Measurements from ENCODE around the gene CDH16.

Gene CDH16

DNA sequence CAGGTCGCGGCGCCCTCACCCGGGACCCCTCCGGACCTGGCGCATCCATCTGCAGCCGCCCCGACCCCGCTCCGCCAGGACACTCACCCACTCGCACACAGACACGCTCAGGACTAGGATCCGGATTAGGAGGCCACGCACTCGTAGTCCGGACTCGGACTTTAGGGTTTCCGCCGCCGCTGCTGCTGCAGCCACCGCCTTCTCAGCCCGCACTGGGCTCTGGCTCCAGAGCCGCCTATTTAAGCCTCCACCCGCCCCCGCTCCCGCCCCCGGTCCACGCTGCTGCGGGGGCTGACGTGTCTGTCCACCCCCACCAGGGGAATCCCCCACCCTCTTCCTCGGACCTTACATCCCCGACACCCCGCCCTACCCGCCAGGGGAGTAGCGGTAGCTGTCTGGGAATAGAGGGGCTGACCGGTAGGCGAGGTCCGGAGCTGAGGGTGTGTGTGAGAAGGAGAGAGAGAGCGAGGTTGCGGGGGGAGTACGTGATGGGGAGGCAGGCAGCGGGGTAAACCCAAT is 6.7 kb upstream of the CDH16 start, which contains the start of gene RRAD:
Gene RRAD, minus strand, starts transcription at position 214 of the 519 bp plus-strand sequence. CDS start 356 bp downstream, outside the sequence.
- Histone ChIP-seq H3K9me3 (ENCODE audit: insufficient read depth, low read depth, low read length) (no peaks in the 10 kb centered on the region), H3K9ac (ENCODE audit: low read depth, low read length) (no peak within 1 kb of the TSS), H3K4me1 (ENCODE audit: insufficient read depth, low read length) (0 out of 2 replicates have a peak, but pooled peaks cover 4% of the 10 kb centered on the region), H3K27ac (ENCODE audit: low read depth, low read length) (no peak within 1 kb of the TSS), H3K4me3 (ENCODE audit: low read length) (peak within 1 kb of the TSS; percentile 48), H3K36me3 (ENCODE audit: insufficient read depth, low read length) (no peaks in the 10 kb centered on the region), H3K27me3 (ENCODE audit: insufficient read depth, low read length) (peaks cover 51% of the 10 kb centered on the region)
- WGBS, result 5% methylated on average over 35 of the region's 42 CpGs

DNA sequence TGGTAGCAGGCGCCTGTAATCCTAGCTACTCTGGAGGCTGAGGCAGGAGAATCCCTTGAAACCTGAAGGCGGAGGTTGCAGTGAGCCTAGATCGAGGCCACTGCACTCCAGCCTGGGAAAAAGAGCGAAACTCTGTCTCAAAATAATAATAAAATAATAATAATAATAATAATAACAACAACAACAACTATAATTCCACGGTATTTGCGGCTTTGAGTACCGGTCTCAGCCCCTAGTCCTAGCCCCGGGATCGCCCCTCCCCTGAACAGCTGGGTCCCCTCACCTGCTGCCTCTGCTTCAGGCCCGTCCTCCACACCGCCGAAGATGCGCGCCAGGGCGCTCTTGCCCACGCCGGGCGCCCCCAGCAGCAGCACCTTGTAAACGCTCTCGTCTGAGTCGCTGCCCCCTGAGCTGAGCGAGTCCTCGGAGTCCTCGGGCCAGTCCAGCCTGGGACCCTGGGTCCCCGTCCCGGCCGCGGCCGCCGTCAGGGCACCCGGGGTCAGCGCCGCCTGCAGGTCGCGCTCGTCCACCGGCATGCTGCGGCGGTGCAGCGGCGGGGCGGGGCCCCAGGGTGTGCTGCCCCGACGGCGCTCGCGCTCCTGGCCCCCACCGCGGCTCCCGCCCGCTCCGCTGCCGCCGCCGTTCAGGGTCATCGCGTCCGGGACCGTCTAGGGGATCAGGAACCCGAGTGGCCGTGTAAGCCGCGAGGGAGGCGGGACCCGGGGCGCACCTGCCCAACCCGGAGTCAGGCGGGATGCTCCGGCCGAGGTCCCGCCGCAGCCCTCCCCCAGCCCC is 6.0 kb upstream of the CDH16 start:
- Histone ChIP-seq H3K4me3 (ENCODE audit: low read length) (peak overlapping the region; percentile 48), H3K36me3 (ENCODE audit: insufficient read depth, low read length) (no peaks in the 10 kb centered on the region), H3K4me1 (ENCODE audit: insufficient read depth, low read length) (0 out of 2 replicates have a peak, but pooled peaks cover 4% of the 10 kb centered on the region), H3K9me3 (ENCODE audit: insufficient read depth, low read depth, low read length) (no peaks in the 10 kb centered on the region), H3K27me3 (ENCODE audit: insufficient read depth, low read length) (peaks cover 55% of the 10 kb centered on the region), H3K27ac (ENCODE audit: low read depth, low read length) (no peak overlapping the region), H3K9ac (ENCODE audit: low read depth, low read length) (no peak overlapping the region)
- WGBS, result 7% methylated on average over 71 of the region's 72 CpGs

DNA sequence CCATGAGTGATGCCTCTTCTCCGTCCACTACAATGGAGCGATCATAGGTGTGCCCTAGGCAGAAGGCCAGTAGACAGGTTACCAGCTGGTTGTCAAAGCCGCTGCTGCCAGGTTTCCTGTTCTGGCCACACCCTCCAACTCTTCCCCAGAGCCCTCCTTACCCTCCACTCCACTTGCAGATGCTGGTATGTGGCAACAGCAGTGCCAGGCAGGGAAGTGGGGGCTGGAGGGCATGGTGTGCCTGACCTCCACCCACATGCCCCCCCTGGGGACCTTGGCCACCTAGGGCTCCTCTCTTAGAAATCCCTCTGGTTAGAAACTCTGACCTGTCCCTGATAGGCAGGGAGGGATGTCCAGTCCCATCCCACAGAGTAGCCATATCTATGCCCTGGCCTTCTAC is 5.2 kb upstream of the CDH16 start:
- 91% methylated on average over 3 of the region's 3 CpGs for WGBS
- Histone ChIP-seq H3K27me3 (ENCODE audit: insufficient read depth, low read length) (peaks cover 60% of the 10 kb centered on the region), H3K9me3 (ENCODE audit: insufficient read depth, low read depth, low read length) (no peaks in the 10 kb centered on the region), H3K36me3 (ENCODE audit: insufficient read depth, low read length) (no peaks in the 10 kb centered on the region), H3K4me1 (ENCODE audit: insufficient read depth, low read length) (0 out of 2 replicates have a peak, but pooled peaks cover 4% of the 10 kb centered on the region), H3K27ac (ENCODE audit: low read depth, low read length) (no peak overlapping the region), H3K4me3 (ENCODE audit: low read length) (no peak overlapping the region), H3K9ac (ENCODE audit: low read depth, low read length) (no peak overlapping the region)

DNA sequence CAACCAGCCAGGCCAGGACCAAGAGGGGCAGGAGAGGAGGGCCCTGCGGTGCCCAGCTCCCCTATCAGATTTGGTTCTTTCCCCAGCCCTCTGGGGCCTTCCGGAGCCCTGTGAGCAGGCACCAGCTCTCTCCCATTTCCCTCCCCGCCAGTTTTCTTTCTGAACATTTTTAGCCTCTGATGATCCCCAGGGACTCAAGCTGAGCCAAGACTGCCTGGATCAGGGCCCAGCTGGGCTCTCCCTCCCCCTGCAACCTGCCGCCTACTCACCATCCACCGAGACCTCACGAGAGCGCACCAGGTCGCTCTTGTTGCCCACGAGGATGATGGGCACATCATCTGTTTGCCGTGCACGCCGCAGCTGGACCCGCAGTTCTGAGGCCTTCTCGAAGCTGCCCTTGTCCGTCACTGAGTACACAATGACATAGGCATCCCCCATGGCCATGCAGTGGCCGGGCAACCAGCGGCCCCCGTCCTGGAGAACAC is 4.6 kb upstream of the CDH16 start:
- 90% methylated on average over 18 of the region's 18 CpGs for WGBS
- no peak overlapping the region for H3K27ac ChIP-seq (ENCODE audit: low read depth, low read length)
- 0 out of 2 replicates have a peak, but pooled peaks cover 4% of the 10 kb centered on the region for H3K4me1 ChIP-seq (ENCODE audit: insufficient read depth, low read length)
- no peak overlapping the region for H3K9ac ChIP-seq (ENCODE audit: low read depth, low read length)
- H3K9me3 ChIP-seq (ENCODE audit: insufficient read depth, low read depth, low read length), result no peaks in the 10 kb centered on the region
- H3K36me3 ChIP-seq (ENCODE audit: insufficient read depth, low read length), result no peaks in the 10 kb centered on the region
- peaks cover 60% of the 10 kb centered on the region for H3K27me3 ChIP-seq (ENCODE audit: insufficient read depth, low read length)
- H3K4me3 ChIP-seq (ENCODE audit: low read length), result no peak overlapping the region

DNA sequence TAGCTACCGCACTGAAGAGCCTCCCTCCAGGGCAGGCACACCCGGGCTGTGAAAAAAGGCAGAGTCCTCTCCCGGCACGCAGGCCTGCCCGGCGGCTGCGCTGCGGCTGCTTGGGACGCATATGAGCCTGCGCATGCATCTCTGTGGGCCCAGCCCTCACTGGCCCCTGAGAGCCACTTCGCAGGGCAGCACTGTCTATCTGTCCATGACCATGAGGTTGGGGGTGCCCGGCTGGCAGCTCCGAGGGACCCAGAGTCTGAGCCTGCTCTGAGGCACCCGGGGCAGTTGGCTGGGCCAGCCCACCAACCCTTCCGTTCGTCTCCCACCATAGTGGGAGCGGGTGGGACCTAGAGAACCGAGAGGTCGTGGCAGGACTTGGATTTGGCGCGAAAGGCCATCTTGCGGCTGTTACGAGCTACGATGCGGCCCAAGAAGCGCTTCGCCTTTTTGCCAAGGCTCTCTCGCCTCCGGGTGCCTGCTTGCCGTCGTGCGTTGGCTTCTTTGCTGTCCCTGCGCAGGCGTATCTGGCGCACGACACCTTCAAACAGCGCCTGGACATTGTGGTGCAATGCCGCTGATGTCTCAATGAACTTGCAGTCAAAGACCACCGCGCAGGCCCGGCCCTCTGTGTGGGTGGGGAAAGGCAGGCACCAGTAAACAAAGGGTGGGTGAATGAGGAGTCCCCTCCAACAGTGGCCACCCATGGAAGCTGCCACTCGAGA is 3.2 kb upstream of the CDH16 start:
- Histone ChIP-seq H3K9ac (ENCODE audit: low read depth, low read length) (no peak overlapping the region), H3K4me1 (ENCODE audit: insufficient read depth, low read length) (no peaks in the 10 kb centered on the region), H3K27ac (ENCODE audit: low read depth, low read length) (no peak overlapping the region), H3K36me3 (ENCODE audit: insufficient read depth, low read length) (no peaks in the 10 kb centered on the region), H3K4me3 (ENCODE audit: low read length) (no peak overlapping the region), H3K27me3 (ENCODE audit: insufficient read depth, low read length) (peaks cover 50% of the 10 kb centered on the region), H3K9me3 (ENCODE audit: insufficient read depth, low read depth, low read length) (no peaks in the 10 kb centered on the region)
- 92% methylated on average over 42 of the region's 42 CpGs for WGBS

DNA sequence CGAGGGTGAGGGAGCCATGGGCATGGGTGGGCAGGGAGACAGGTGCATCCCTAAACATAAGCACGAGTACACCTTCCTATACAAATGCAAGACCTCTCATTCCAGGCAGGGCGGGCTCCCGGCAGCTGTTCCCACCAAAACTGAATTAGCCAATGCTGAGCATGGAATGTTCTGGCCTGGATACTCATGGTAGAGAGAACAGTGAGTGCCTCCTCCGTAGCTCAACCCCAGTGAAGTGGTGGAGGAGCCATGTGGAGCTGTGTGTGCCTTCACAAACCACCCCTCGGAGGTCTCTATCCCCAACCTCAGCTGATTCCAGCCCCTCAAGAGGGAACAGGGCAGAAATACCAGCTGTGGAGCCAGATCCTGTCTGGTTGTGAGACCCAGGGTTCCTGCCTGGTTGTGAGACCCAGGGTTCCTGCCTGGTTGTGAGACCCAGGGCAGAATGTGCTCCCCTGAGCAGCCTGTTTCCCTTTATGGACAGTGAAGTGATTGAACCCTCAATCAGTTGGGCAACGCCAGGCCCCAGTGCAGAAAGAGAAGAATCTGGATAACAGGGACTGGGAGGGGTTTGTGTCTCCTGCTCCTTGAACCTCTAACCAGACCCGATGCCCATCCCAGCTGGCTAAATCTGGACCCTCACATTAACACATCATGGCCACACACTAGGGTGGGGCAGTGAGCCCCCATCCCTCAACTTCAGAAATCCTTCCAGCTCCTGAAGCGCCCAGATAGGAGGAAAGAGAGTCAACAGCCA is 2.4 kb upstream of the CDH16 start:
- Histone ChIP-seq H3K4me3 (ENCODE audit: low read length) (no peak overlapping the region), H3K9ac (ENCODE audit: low read depth, low read length) (no peak overlapping the region), H3K27ac (ENCODE audit: low read depth, low read length) (no peak overlapping the region), H3K36me3 (ENCODE audit: insufficient read depth, low read length) (no peaks in the 10 kb centered on the region), H3K4me1 (ENCODE audit: insufficient read depth, low read length) (no peaks in the 10 kb centered on the region), H3K9me3 (ENCODE audit: insufficient read depth, low read depth, low read length) (no peaks in the 10 kb centered on the region), H3K27me3 (ENCODE audit: insufficient read depth, low read length) (peaks cover 42% of the 10 kb centered on the region)
- WGBS, result 93% methylated on average over 8 of the region's 9 CpGs

DNA sequence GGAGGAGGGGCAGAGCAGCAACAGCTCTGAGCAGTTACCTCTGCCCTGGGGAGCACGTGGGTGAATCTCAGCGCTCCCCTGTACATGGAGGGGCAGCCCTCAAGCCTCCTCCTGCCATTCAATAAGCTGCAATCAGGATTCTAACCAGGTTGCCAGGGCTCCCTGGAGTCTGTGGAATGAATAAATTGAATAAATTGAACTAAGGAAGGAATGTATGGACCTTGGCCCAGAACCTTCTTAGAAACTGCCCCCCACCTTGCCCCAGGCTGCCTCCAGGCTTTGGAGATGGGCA is 1.6 kb upstream of the CDH16 start:
- H3K27ac ChIP-seq (ENCODE audit: low read depth, low read length), result no peak overlapping the region
- no peaks in the 10 kb centered on the region for H3K4me1 ChIP-seq (ENCODE audit: insufficient read depth, low read length)
- no peak overlapping the region for H3K9ac ChIP-seq (ENCODE audit: low read depth, low read length)
- H3K36me3 ChIP-seq (ENCODE audit: insufficient read depth, low read length), result no peaks in the 10 kb centered on the region
- H3K27me3 ChIP-seq (ENCODE audit: insufficient read depth, low read length), result peaks cover 33% of the 10 kb centered on the region
- H3K4me3 ChIP-seq (ENCODE audit: low read length), result no peak overlapping the region
- 61% methylated on average over 2 of the region's 2 CpGs for WGBS
- H3K9me3 ChIP-seq (ENCODE audit: insufficient read depth, low read depth, low read length), result no peaks in the 10 kb centered on the region

DNA sequence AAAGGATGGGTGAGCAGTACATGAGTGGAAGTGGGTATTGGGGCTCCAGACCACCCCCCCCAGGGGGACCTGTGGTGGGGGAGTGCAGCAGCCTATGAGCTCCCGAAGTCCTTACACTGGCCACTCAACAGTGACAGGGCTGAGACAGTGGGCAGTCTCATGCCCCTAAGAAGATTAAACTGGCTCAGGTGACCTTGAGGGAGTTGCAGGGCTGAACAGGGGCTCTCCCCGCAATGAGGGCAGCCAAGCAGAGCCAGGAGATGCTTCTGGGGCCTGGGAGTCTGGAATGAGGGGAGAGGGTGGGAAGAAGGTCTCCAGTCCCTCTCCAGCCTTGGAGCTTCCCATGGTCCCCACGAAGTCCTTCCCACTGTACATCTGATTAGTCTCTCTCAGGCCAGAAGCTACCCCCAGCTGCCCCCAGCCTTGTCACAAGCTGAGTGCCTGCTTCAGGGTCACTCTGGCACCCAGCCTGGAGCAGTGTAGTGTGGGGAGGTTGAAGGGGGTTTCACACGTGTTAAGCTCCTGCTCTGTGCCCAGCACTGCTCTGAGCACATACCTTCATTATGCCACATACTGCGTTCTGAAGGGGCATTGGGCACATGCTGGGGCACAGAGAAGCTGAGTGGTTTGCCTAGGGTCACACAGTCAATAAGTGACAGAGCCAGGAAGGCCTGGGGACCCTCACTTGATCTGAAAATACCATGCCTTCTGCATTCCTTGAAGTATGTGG is 1.0 kb upstream of the CDH16 start:
- Histone ChIP-seq H3K36me3 (ENCODE audit: insufficient read depth, low read length) (no peaks in the 10 kb centered on the region), H3K27me3 (ENCODE audit: insufficient read depth, low read length) (peaks cover 28% of the 10 kb centered on the region), H3K9me3 (ENCODE audit: insufficient read depth, low read depth, low read length) (no peaks in the 10 kb centered on the region), H3K9ac (ENCODE audit: low read depth, low read length) (no peak overlapping the region), H3K27ac (ENCODE audit: low read depth, low read length) (no peak overlapping the region), H3K4me1 (ENCODE audit: insufficient read depth, low read length) (no peaks in the 10 kb centered on the region), H3K4me3 (ENCODE audit: low read length) (no peak overlapping the region)
- 76% methylated on average over 5 of the region's 5 CpGs for WGBS

DNA sequence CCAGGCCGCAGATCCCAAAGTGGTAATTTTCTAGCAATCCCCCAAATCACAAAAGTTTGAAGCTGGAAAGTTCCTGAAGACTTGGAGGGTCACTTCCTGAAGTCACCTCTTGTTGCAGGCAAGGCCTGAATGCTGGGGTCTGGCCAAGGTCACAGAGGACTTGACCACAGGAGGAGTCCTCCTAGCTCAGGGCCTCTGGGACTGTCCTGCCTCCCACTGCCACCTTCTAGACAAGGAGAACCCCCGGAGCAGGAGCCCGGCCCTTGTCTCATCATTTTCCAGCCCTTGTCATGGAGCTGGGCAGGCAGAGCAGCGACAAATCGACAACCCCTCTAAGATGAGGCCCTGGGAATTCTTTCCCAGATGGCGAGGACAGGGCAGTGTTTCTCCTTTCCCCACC is 330 bp downstream of the CDH16 start:
- H3K4me1 ChIP-seq (ENCODE audit: insufficient read depth, low read length), result no peaks in the 10 kb centered on the region

DNA sequence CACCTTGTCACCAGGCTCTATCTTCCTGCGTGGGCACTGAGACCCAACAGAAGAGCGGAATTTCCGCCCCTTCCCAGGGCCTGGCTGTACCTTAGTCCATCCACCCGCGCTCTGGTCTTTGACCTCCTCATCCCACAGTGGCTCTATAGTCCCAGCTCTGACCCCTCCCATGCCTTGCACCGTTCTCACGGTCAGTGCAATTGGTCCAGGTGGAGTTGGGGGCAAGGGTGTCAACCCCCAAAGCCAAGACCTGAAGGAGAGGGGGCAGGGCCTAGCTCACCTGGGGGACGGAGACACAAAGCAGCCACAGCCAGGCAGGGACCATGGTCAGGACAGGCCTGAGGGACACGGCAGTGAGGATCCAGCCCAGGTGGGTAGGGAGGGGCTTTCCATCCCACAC is 944 bp downstream of the CDH16 start:
- H3K27me3 ChIP-seq (ENCODE audit: insufficient read depth, low read length), result peaks cover 9% of the 10 kb centered on the region; the same call in 1 of the 2 replicates
- no peaks in the 10 kb centered on the region for H3K4me1 ChIP-seq (ENCODE audit: insufficient read depth, low read length)
- no peak overlapping the region for H3K27ac ChIP-seq (ENCODE audit: low read depth, low read length)
- 89% methylated on average over 9 of the region's 9 CpGs for WGBS
- no peaks in the 10 kb centered on the region for H3K36me3 ChIP-seq (ENCODE audit: insufficient read depth, low read length)
- no peaks in the 10 kb centered on the region for H3K9me3 ChIP-seq (ENCODE audit: insufficient read depth, low read depth, low read length)
- no peak overlapping the region for H3K9ac ChIP-seq (ENCODE audit: low read depth, low read length)
- no peak overlapping the region for H3K4me3 ChIP-seq (ENCODE audit: low read length)

More for the DNA sequence above, 330 bp downstream of the CDH16 start:
- H3K9ac ChIP-seq (ENCODE audit: low read depth, low read length), result no peak overlapping the region
- no peak overlapping the region for H3K27ac ChIP-seq (ENCODE audit: low read depth, low read length)
- 87% methylated on average over 6 of the region's 6 CpGs for WGBS
- H3K36me3 ChIP-seq (ENCODE audit: insufficient read depth, low read length), result no peaks in the 10 kb centered on the region
- no peaks in the 10 kb centered on the region for H3K9me3 ChIP-seq (ENCODE audit: insufficient read depth, low read depth, low read length)
- no peak overlapping the region for H3K4me3 ChIP-seq (ENCODE audit: low read length)
- H3K27me3 ChIP-seq (ENCODE audit: insufficient read depth, low read length), result peaks cover 15% of the 10 kb centered on the region

All from HUES64 (cell line).